Measurements from ENCODE around the gene RAD1.

RAD1 gene

DNA sequence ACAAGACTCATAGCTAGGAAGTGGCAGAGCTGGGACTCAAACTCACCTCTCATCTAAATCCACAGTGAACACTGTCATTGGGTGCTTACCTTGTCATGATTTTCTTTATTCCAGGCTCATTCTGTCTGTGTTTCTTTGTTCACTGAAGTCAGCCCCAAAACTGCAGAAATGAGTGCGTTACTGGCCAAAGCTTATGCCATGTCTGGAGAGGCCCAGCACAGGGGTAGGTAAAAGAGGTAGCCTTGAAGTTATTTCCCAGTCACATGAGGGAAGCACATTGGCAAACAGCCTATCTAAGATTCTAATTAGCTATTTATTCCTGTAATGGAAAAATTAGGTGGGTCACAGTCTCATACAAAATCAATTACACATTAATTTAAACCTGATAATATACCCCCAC lies 46.5 kb downstream of the RAD1 start:
- H3K27me3 Mint-ChIP-seq = peaks cover 8 to 17% of the 10 kb centered on the region in 2 donors
- no peaks in the 10 kb centered on the region for H3K36me3 Mint-ChIP-seq (ENCODE audit: insufficient read depth)
- no peak overlapping the region for H3K27ac Mint-ChIP-seq
- no peak overlapping the region for H3K4me3 Mint-ChIP-seq
- DNase-seq = no peak
- H3K4me1 Mint-ChIP-seq (ENCODE audit: low read depth in 2 of 2) = no peaks in the 10 kb centered on the region
- no peak for ATAC-seq (replicated peaks)
- no peaks in the 10 kb centered on the region for H3K9me3 Mint-ChIP-seq

GRCh38 chr5:34867660-34868059 lies 47.6 kb downstream of the RAD1 start:
- Mint-ChIP-seq H3K27ac (no peak overlapping the region), H3K4me1 (ENCODE audit: low read depth in 2 of 2) (no peaks in the 10 kb centered on the region), H3K4me3 (no peak overlapping the region), H3K9me3 (no peaks in the 10 kb centered on the region), H3K36me3 (ENCODE audit: insufficient read depth) (no peaks in the 10 kb centered on the region), H3K27me3 (peaks cover 0 to 7% of the 10 kb centered on the region in 2 donors)
- no peak for DNase-seq
- ATAC-seq (replicated peaks) = no peak

GRCh38 chr5:34866989-34867471 lies 48.3 kb downstream of the RAD1 start:
- no peaks in the 10 kb centered on the region for H3K36me3 Mint-ChIP-seq (ENCODE audit: insufficient read depth)
- no peaks in the 10 kb centered on the region for H3K4me1 Mint-ChIP-seq (ENCODE audit: low read depth in 2 of 2)
- no peaks in the 10 kb centered on the region for H3K9me3 Mint-ChIP-seq
- ATAC-seq (replicated peaks) (no peak), DNase-seq (no peak)
- H3K27ac Mint-ChIP-seq = no peak overlapping the region
- no peak overlapping the region for H3K4me3 Mint-ChIP-seq
- peaks cover 0 to 7% of the 10 kb centered on the region in 2 donors for H3K27me3 Mint-ChIP-seq

- Mint-ChIP-seq H3K36me3 (ENCODE audit: insufficient read depth) (no peaks in the 10 kb centered on the region), H3K9me3 (no peaks in the 10 kb centered on the region), H3K27me3 (peaks cover 0 to 7% of the 10 kb centered on the region in 2 donors), H3K4me3 (no peak overlapping the region), H3K4me1 (ENCODE audit: low read depth in 2 of 2) (no peaks in the 10 kb centered on the region), H3K27ac (no peak overlapping the region)
- DNase-seq = no peak
- no peak for ATAC-seq (replicated peaks)
Measured at GRCh38 chr5:34865091-34865490, 50.2 kb downstream of the RAD1 start.

GRCh38 chr5:34863946-34864345 lies 51.4 kb downstream of the RAD1 start:
- Mint-ChIP-seq H3K27ac (no peak overlapping the region), H3K9me3 (no peaks in the 10 kb centered on the region), H3K36me3 (ENCODE audit: insufficient read depth) (no peaks in the 10 kb centered on the region), H3K27me3 (peaks cover 0 to 7% of the 10 kb centered on the region in 2 donors), H3K4me1 (ENCODE audit: low read depth in 2 of 2) (no peaks in the 10 kb centered on the region), H3K4me3 (no peak overlapping the region)
- ATAC-seq (replicated peaks) = no peak
- DNase-seq = no peak

DNA sequence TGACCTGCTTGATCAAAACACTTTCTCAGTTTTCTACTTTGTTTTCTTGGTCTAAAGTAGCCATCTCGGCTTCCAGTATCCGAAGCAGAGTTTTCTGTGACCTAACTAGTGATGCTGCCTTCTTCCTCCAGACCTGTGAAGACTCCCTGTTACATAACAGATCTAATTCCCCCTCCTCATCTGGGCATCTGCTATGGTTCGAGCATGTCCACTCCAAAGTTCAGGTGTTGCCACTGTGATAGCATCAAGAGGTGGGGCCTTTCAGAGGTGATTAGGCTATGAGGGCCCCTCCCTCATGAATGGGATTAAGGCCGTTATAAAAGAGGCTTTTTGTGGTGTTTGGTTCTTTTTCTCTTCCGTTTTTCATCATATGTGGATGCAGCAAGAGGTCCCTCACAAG lies 56.1 kb downstream of the RAD1 start:
- no peaks in the 10 kb centered on the region for H3K4me1 Mint-ChIP-seq (ENCODE audit: low read depth in 2 of 2)

GRCh38 chr5:34858790-34859189 lies 56.5 kb downstream of the RAD1 start:
- Mint-ChIP-seq H3K27ac (no peak overlapping the region), H3K36me3 (ENCODE audit: insufficient read depth) (no peaks in the 10 kb centered on the region), H3K9me3 (no peaks in the 10 kb centered on the region), H3K27me3 (peaks cover 0 to 17% of the 10 kb centered on the region in 2 donors), H3K4me3 (no peak overlapping the region), H3K4me1 (ENCODE audit: low read depth in 2 of 2) (no peaks in the 10 kb centered on the region)
- DNase-seq (no peak), ATAC-seq (replicated peaks) (no peak)

More for the DNA sequence above, 56.1 kb downstream of the RAD1 start:
- H3K27ac Mint-ChIP-seq = no peak overlapping the region
- DNase-seq = no peak
- ATAC-seq (replicated peaks) = no peak
- H3K27me3 Mint-ChIP-seq = peaks cover 0 to 17% of the 10 kb centered on the region in 2 donors
- H3K9me3 Mint-ChIP-seq = no peaks in the 10 kb centered on the region
- no peaks in the 10 kb centered on the region for H3K36me3 Mint-ChIP-seq (ENCODE audit: insufficient read depth)
- no peak overlapping the region for H3K4me3 Mint-ChIP-seq

DNA sequence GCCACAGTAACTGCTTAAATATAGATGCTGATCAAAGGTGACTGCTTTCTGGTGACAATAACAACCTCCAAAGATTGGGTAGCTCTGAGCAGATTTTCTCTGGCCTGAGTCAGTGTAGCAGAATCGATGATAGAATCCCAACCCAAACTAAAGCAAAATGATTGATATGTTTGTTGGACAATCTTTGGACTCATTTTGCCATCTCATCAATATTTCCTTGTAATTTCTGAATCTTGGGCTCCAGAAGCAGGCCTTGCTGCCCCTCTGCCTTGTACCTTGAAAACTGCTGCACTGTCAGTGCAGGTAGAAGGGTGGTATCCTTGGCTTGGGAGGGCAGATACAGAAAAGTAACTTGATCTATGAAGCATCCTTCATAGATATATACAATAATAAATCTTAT lies 57.4 kb downstream of the RAD1 start:
- H3K36me3 Mint-ChIP-seq (ENCODE audit: insufficient read depth) = no peaks in the 10 kb centered on the region
- H3K4me1 Mint-ChIP-seq (ENCODE audit: low read depth in 2 of 2) = no peaks in the 10 kb centered on the region
- no peak overlapping the region for H3K4me3 Mint-ChIP-seq
- H3K27ac Mint-ChIP-seq = no peak overlapping the region
- no peaks in the 10 kb centered on the region for H3K9me3 Mint-ChIP-seq
- DNase-seq (no peak), ATAC-seq (replicated peaks) (no peak)
- H3K27me3 Mint-ChIP-seq = peaks cover 5 to 17% of the 10 kb centered on the region in 2 donors

DNA sequence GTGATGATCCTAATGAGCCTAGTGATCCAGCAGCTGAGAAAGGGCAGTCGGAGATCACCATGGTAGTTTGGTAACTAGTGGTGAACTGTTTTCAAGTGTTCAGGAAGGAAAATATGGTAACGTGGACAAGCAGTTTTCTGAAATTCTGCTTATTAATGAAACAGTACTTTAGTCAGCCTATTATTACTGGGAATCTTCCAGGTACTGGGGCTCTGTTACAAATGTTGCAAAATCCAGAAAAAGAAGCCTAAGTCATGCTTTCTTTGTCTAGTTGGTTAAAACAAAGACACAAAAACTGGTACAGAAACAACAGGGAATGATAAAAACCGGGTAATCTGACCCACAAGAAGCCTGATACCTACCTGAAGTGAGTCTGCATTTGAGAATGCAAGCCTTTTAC lies 58.1 kb downstream of the RAD1 start:
- no peak overlapping the region for H3K4me3 Mint-ChIP-seq
- no peak for ATAC-seq (replicated peaks)
- no peak overlapping the region for H3K27ac Mint-ChIP-seq
- peaks cover 10 to 17% of the 10 kb centered on the region in 2 donors for H3K27me3 Mint-ChIP-seq
- DNase-seq = no peak
- no peaks in the 10 kb centered on the region for H3K9me3 Mint-ChIP-seq
- H3K4me1 Mint-ChIP-seq (ENCODE audit: low read depth in 2 of 2) = no peaks in the 10 kb centered on the region
- H3K36me3 Mint-ChIP-seq (ENCODE audit: insufficient read depth) = no peaks in the 10 kb centered on the region
